H4 (cell line): Measurements from ENCODE around the gene SSX2IP. TPM values are rescaled to one million over a fixed set of nuclear protein-coding genes. Genes with fewer than 3 reads are reported as not detected.
"Not testable (repeated sequence)": the region's sequence is repeated elsewhere in the genome, so short reads cannot be mapped to it uniquely, and the experiment has no call there.

Experiments
- DNase-seq: peaks from one replicate; pipeline ENCODE4 v3.0.0-alpha.2; 2015; ENCODE audit warnings: low spot score
- total RNA-seq: library from RNA; depleted of rRNA; stranded (reverse); fragments of >200 nt; shearing (Covaris generic); gene quantifications from 2 replicates; pipeline ENCODE4 v1.2.3, GENCODE V29; 2014; rRNA removed

SSX2IP gene
- total RNA-seq, 1 experiment from 2014 or later, result 7.1 TPM

DNA sequence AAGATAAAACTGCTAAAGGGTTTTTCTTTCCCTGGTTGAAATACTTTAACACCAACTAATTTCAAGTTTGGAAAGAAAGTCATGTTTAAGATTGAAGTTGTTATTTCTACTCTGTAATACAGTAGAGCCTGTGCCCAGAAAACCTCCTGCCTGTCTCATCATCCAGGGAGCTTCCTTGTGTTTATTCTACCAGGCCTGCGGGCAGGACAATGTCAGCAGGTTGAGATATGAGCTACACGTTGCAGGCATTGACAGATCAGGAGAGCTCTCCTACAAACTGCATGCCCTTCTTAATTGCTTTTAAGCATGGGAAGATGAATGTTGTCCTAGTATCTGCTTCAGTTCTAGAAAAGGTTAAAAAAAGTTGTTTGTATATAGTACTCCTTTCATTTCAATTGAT, 72.9 kb downstream of the SSX2IP start:
- no peak for DNase-seq

DNA sequence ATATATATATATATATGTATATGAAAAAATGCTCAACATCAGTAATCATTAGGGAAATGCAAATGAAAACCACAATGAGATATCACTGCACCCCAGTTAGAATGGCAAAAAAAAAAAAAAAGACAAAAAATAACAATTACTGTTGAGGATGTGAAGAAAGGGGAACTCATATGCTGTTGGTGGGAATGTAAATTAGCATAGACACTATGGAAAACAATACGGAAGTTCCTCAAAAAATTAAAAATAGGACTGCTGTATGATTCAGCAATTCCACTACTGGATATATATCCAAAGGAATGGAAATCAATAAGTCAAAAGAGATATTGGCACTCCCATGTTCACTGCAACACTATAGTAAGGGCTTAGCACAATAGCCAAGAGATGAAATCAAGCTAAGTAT, 74.5 kb downstream of the SSX2IP start:
- no peak for DNase-seq

DNA sequence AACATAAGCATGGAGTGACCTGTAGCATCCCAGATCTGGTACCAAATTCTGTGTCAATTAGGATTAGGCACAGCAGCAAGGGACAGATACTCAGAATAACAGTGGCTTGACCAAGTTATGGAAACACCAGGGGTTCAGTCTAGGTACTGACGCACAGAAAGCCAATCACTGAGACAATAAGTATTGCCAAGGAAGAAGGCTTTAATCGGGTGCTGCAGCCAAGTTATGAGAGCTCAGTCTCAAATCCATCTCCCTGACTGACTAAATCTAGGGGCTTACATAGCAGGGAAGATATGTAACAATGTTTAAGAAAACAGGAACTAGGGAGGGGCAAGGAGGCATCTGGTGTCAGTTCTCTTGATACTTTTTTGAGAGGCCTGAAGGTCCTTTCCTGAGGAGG, 76.4 kb downstream of the SSX2IP start:
- no peak for DNase-seq

DNA sequence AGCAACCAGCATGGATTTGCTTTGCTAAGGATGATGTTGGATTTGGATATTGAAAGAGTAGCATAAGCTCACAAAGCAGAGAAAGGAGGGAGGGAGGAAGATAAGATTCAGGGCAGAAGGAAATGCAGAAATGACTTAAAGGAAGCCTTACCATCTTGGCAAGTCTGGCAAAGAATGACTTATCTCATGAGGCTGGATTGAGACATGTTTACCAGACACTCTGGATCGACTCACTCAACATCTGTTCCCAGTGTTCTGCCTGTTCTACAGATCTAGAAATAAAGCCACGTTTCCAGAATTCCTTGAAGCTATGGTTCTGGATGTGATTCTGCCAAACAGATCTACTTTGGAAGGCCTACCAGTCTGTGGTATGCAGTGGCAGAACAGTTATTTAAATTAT, 77.2 kb downstream of the SSX2IP start:
- no peak for DNase-seq

DNA sequence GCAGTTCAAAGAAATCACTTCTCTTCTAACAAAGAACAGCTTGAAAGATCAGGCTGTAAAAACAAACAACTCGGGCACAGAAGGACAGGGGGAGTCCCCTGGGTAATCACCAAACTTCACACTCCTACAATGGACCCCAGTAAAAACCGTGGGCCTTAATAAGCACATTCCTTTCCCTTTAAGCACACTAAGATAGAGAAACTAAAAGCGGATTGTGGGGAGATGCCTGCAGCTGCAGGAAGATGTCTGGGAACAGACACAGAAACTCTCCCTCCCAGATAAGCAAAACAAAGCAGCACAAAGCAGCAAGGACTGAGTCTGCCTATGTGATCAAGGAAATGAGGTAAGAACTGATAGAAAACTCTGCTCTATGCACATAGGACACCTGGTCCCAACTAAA, 78.5 kb downstream of the SSX2IP start:
- DNase-seq, result no peak

DNA sequence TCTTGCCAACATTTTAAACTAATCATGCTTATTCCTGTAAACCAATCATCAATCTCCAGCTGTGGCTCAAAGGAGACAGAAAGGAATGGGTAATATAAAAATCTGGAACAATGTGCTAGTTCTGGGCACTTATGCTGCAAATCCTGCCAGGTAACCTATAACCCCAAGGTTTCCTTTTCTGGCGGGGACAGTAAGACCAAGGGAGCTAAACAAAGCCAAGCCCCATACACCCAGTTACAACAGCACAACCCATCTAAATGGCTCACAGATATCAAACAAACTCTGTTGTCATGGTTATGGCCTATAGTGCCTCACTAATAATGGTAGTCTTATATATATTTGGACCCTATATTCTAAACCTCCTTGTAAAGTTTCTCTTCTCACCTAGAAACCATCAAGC, 79.2 kb downstream of the SSX2IP start:
- no peak for DNase-seq

DNA sequence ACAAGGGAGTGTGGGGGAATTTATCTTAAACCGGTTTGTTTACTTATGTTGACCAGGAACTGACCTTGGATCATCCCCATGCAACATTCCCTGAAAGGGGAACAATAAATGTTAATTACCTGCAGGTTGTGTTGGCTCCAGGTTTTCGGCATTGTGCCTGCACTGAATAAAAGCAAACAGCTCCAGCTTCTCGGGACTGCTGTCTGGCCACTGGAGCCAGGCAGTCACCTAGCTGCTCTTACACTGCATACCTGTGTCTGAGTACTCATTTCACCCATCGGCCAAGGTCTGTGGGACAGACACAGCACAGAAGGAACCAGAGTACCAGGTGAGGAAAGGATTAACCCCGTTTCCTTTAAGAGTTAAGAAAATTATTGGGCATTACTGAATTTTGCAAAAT, 83.3 kb downstream of the SSX2IP start:
- DNase-seq, result no peak

DNA sequence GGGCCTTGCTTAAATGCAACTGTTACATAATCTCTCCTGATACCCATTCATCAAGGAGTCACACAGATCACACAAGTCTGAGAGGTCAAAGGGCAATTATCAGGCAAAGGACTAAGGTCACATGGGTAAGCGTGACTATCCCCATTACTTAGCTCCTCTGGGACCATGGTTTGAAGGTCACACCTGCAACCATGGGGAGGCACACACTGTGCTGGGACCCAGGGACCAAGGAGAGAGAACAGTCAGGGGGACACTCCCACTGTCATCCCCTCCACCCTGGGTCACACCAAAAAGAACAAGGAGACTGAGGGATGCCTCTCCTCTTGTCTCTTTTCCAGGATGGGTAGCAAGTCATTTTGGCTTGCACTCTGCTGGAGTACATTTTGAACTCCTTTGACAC, 85.1 kb downstream of the SSX2IP start:
- DNase-seq, result no peak

DNA sequence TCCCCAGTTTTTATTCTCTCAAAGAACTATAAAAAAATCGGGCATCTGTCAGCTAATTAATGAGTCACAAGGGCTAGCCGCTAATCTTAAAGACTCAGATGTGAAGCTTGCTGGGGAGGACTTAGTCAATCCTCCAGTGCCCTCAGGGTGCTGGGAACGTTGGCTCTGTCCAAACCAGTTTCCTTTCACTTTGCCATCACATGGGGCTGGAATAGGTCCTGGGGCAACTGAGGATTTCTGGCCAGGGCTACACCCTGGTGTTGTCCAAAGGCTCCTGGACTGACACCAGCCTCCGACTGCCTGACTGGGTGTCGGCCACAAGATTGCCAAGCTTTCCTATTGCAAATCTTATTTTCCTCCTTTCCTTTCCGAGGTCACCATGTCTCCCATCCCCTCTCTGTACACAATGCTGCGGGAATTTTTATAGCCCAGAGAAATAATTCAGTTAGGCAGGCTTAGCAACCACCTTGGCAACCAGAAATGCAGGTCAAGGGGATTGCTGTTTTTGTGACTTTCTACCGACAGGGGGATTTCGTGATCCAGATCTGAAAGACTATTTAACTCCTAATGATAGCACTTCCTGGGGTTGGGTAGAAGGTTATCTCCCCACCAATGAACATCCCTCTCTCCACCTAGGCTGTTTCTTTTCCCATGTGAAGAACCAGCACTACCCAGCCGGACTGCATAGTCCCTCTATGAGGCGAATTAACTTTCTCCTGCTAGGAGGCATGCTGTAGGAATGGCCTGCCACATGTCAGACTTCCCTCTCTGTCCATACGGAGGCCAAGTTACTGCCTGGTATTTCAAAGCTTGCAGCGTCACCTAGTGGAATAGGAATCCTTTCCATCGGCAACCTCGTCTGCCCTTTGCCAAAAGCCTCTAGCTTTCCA, 86.1 kb downstream of the SSX2IP start:
- peak; percentile 76 for DNase-seq

DNA sequence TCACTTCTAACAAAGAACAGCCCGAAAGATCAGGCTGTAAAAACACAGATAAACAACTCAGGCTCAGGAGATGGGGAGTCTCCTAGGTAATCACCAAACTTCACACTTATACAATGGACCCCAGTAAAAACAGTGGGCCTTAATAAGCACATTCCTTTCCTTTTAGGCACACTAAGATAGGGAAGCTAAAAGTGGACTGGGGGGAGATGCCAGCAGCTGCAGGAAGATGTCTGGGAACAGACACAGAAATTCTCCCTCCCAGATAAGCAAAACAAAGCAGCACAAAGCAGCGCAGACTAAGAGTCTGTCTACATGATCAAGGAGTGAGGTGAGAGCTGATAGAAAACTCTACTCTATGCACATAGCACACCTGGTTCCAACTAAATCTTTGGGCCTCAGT, 87.0 kb downstream of the SSX2IP start:
- DNase-seq, result no peak

DNA sequence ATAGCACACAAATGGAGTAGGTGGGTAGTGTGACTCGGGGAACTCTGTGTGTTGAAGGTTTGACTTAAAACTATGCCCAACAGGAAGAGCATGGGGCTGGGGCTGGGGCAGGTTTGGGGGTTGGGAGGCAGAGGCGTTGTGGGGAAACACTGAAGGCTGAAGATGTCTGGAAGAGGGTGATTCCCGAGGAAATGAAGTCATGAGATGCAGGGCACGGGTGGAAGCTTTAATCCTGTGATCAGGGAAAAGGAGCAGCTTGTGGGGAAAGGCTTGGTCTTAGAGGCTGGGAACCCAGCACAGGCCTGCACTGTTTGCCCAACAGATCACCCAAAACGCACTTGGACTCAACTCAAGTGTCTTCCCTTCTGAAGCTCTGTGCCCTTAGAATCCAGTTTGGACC, 89.5 kb downstream of the SSX2IP start:
- DNase-seq, result no peak

DNA sequence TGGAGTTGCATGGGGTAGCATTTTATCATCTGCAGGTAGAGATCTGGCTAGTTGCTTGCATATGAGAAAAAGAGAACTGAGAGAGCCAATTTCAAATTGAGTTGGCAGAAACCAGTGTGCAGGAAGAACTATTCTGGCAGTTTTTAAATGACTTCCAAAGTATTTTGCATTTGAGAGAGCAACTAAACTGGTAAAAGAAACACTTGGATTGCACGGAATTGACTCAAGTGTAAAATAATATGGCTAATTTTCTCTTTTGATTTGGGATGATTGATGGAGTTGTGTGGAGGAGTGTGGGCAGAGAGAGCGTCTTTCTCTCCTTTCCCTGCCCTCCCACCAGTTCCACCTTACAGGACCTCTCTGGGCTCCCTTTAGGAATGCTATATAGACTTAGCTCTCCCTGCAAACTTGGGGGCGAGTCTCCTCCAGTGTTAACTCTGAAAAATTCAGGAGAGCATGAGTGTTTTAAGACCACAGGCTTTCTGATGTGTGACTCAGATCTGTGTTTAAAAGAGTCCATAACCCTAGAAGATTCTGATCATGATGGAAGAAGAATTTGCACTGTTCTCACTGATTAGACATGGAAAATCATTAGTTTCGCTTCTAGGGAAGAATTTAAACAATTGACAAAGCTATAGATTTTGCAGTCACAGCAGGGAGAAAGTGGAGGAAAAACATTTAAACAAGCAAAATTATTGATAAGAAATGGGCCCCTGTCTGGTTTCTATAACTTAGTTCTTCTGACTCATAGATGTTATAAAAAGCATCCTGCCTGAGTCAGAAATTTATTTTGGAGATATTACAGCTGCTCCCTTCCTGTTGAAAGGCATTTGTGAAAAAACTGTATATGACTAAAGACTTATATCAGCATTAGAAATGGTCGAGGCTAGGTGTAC, 91.2 kb downstream of the SSX2IP start:
- DNase-seq, result no peak

DNA sequence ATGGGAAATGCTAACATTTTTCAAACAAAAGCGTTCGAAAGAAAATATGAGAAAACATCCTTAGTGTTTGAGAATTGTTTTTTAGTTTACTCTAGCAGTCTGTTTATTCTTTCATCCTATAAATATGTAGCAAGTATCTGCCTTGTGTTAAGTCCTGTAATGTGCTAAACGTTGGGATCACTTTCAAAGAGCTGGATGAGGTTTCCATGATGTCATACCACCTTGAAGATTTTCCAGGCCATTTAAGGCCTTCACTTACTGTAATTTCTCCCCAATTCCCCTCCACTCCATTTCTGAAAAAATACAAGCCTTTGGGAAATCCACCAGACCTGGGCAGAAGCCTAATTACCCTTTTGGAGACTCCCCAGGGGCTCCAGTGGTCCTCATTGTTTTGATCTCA, 91.8 kb downstream of the SSX2IP start:
- DNase-seq, result no peak

DNA sequence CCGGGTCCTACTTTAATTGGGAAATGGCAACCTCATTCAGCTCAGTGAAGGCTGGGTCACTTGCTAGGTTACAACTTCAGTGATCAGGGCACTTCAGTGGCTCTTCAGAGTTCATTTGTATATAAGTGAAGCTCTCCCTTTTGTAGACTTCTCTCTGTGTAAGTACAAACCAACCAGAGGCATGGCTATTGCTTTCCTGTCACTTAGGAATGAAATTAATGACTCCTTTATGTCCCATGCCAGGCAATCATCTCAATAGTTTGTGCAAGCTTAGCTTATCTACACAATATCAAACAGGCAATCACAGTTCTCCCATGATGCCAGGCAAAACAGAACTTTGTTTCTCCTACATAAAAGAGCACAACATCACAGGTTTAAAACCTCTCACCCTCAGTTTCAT, 93.2 kb downstream of the SSX2IP start:
- no peak for DNase-seq

DNA sequence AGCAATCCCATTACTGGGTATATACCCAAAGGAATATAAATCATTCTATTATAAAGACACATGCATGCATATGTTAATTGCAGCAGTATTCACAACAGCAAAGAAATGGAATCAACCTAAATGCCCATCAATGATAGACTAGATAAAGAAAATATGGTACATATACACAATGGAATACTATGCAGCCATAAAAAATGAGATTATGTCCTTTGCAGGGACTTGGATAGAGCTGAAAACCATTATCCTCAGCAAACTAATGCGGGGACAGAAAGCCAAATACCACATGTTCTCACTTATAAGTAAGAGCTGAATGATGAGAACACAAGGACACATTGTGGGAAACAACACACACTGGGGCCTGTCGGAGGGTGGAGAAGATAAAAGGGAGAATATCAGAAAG, 95.3 kb downstream of the SSX2IP start:
- DNase-seq, result not testable (repeated sequence)

Other genes starting within 250 kb of the SSX2IP start
- gene RPF1, start 211.2 kb downstream of the SSX2IP start, total RNA-seq, result 48.1 and 49.5 TPM in 2 replicates
- gene SPATA1, start 184.1 kb downstream of the SSX2IP start, total RNA-seq, result 0.17 TPM in 1 of 2 replicates, not detected in the other
- gene GNG5, start 183.9 kb downstream of the SSX2IP start, total RNA-seq, result 52.2 and 57.3 TPM in 2 replicates
- gene CTBS, start 116.0 kb downstream of the SSX2IP start, total RNA-seq, result 11.3 and 15.2 TPM in 2 replicates
- 0.27 TPM in 1 of 2 replicates, not detected in the other for gene LPAR3, start 202.7 kb upstream of the SSX2IP start, total RNA-seq